ENCODE measurements around the gene CHI3L2.
A peak's percentile ranks its signal among the peaks of the same experiment; 100 is the strongest.

GRCh38 chr1:111222308-111223125, 5.0 kb upstream of the CHI3L2 start:
- TF ChIP-seq CTCF (conservative IDR thresholded peaks at IDR 0.05) (peak; percentile 100), EZH2 (IDR thresholded peaks at IDR 0.05; ENCODE audit: low read depth) (no peak)

Data from PC-9 (cell line).